Prostate gland (tissue), 2 donors: ENCODE data around the gene VILL. TPM values are rescaled to one million over a fixed set of nuclear protein-coding genes. Genes with fewer than 3 reads are reported as not detected.

ENCODE experiments used
- DNase-seq: peaks from one replicate; pipeline ENCODE4 v3.0.0-alpha.2; 2019; ENCODE audit warnings: low spot score
- H3K27ac ChIP-seq, 2 donors: fragments of 200-600 bp; sonication (generic); 2 replicates each; pipeline ENCODE4 v1.5.1; 2017 to 2019
- H3K27me3 ChIP-seq: fragments of 200-600 bp; sonication (generic); replicated peaks from 2 replicates; pipeline ENCODE4 v1.5.1; 2019; ENCODE audit not compliant: insufficient read depth
- H3K36me3 ChIP-seq, 2 donors: fragments of 200-600 bp; sonication (generic); 1 replicate in 1 of 2; 2 replicates in 1 of 2; pipeline versions ENCODE4 v1.5.1 to v1.8.1; 2017 to 2019
- H3K4me1 ChIP-seq: fragments of 200-600 bp; sonication (generic); replicated peaks from 2 replicates; pipeline ENCODE4 v1.5.1; 2019
- H3K4me3 ChIP-seq, 2 donors: fragments of 200-600 bp; sonication (generic); 2 replicates each; pipeline ENCODE4 v1.5.1; 2017 to 2019
- H3K9me3 ChIP-seq: fragments of 200-600 bp; sonication (generic); 2 replicates; pipeline ENCODE4 v1.5.1; 2017
- CTCF ChIP-seq, 4 experiments: fragments of 200-600 bp in 2 of 4; fragments of 450-650 bp in 2 of 4; sonication (generic) in 2 of 4; IDR thresholded peaks; 1 replicate in 3 of 4; 2 replicates in 1 of 4; pipeline ENCODE4 v1.5.1; 2016 to 2019; ENCODE audit warnings: antibody characterized with exemption in 4 of 4, mild to moderate bottlenecking in 2 of 4, moderate library complexity in 2 of 4
- POLR2A ChIP-seq: fragments of 450-650 bp; IDR thresholded peaks from one replicate; pipeline ENCODE4 v1.6.1; 2016; ENCODE audit warnings: antibody characterized with exemption, mild to moderate bottlenecking
- POLR2AphosphoS5 ChIP-seq: sonication (generic); formaldehyde crosslinking; IDR thresholded peaks from one replicate; pipeline ENCODE4 v1.6.1; 2017; ENCODE audit warnings: antibody characterized with exemption
- WGBS: methylation state at CpG from one replicate; pipeline ENCODE4 v1.1.5; 2018; 5-methylcytosine and 5-hydroxymethylcytosine counted together
- intact Hi-C: fragments of 100-400 bp; cut with DNase I; formaldehyde crosslinking; loops from one replicate; pipeline ENCODE4 v1.14.2; 2022
- total RNA-seq, 2 donors: library from RNA; depleted of rRNA; stranded (reverse); fragments of >200 nt; gene quantifications; one replicate each; pipeline ENCODE4 v1.1.0, GENCODE V29; 2016

VILL gene
- total RNA-seq, 2 donors from 2014 or later = 29.1 to 29.3 TPM

- H3K27me3 ChIP-seq = no peaks in the 10 kb centered on the region
- no peak overlapping the region for H3K4me3 ChIP-seq
- H3K9me3 ChIP-seq = no peaks in the 10 kb centered on the region
- intact Hi-C loops = no loop called here
- peaks cover 4% of the 10 kb centered on the region for H3K4me1 ChIP-seq
- TF ChIP-seq CTCF (IDR thresholded peaks at IDR 0.05) (no peak), POLR2AphosphoS5 (no peak), POLR2A (no peak)
- H3K36me3 ChIP-seq = peaks cover 0 to 3% of the 10 kb centered on the region in 2 donors
- DNase-seq = no peak
- WGBS = 94% methylated on average over 6 of the region's 6 CpGs
- no peak overlapping the region for H3K27ac ChIP-seq
Measured at GRCh38 chr3:37954881-37955280, 35.7 kb upstream of the VILL start.

GRCh38 chr3:37955918-37956707 lies 34.5 kb upstream of the VILL start:
- 66% methylated on average over 3 of the region's 3 CpGs for WGBS
- Histone ChIP-seq H3K4me3 (no peak overlapping the region), H3K9me3 (no peaks in the 10 kb centered on the region), H3K36me3 (peaks cover 0 to 3% of the 10 kb centered on the region in 2 donors), H3K27ac (peak overlapping the region; percentile 52 to 70), H3K27me3 (no peaks in the 10 kb centered on the region), H3K4me1 (peaks cover 4% of the 10 kb centered on the region)
- no peak for TF ChIP-seq CTCF (IDR thresholded peaks at IDR 0.05)
- TF ChIP-seq POLR2A = no peak
- no peak for TF ChIP-seq POLR2AphosphoS5
- intact Hi-C loops = no loop called here
- DNase-seq = no peak

- Histone ChIP-seq H3K36me3 (peaks cover 0 to 3% of the 10 kb centered on the region in 2 donors), H3K4me1 (peaks cover 4% of the 10 kb centered on the region), H3K27ac (peak overlapping the region; percentile 52 to 70), H3K9me3 (no peaks in the 10 kb centered on the region), H3K27me3 (no peaks in the 10 kb centered on the region), H3K4me3 (no peak overlapping the region)
- DNase-seq = no peak
- no peak for TF ChIP-seq CTCF (IDR thresholded peaks at IDR 0.05)
- TF ChIP-seq POLR2AphosphoS5 = no peak
- TF ChIP-seq POLR2A = no peak
- 46% methylated on average over 2 of the region's 2 CpGs for WGBS
- intact Hi-C loops = no loop called here
Measured at GRCh38 chr3:37956723-37957538, 33.7 kb upstream of the VILL start.

- DNase-seq = no peak
- no peaks in the 10 kb centered on the region for H3K9me3 ChIP-seq
- intact Hi-C loops = no loop called here
- no peak overlapping the region for H3K4me3 ChIP-seq
- no peaks in the 10 kb centered on the region for H3K27me3 ChIP-seq
- peak overlapping the region; percentile 52 to 70 for H3K27ac ChIP-seq
- TF ChIP-seq CTCF (IDR thresholded peaks at IDR 0.05) (no peak), POLR2A (no peak), POLR2AphosphoS5 (no peak)
- 71% methylated on average over 7 of the region's 7 CpGs for WGBS
- peaks cover 0 to 3% of the 10 kb centered on the region in 2 donors for H3K36me3 ChIP-seq
- peaks cover 4% of the 10 kb centered on the region for H3K4me1 ChIP-seq
Measured at GRCh38 chr3:37957539-37957936, 33.0 kb upstream of the VILL start.
